MG63 (cell line): ENCODE measurements around the gene NEU1. TPM values are rescaled to one million over a fixed set of nuclear protein-coding genes. Genes with fewer than 3 reads are reported as not detected.

ENCODE experiments used
- DNase-seq: peaks from one replicate; pipeline ENCODE4 v3.0.0-alpha.2; 2020
- H3K27me3 ChIP-seq: fragments of 250-450 bp; sonication (Bioruptor Pico); 2 replicates; pipeline ENCODE4 v1.5.1; 2020; ENCODE audit warnings: mild to moderate bottlenecking, moderate library complexity
- H3K36me3 ChIP-seq: fragments of 250-450 bp; sonication (Bioruptor Pico); 2 replicates; pipeline ENCODE4 v1.5.1; 2020; ENCODE audit warnings: mild to moderate bottlenecking, moderate library complexity
- H3K4me3 ChIP-seq: fragments of 250-450 bp; sonication (Bioruptor Pico); 2 replicates; pipeline ENCODE4 v1.5.1; 2020; ENCODE audit warnings: mild to moderate bottlenecking, moderate library complexity
- H3K9me3 ChIP-seq: fragments of 250-450 bp; sonication (Bioruptor Pico); 2 replicates; pipeline ENCODE4 v1.5.1; 2020; ENCODE audit warnings: mild to moderate bottlenecking, moderate library complexity
- total RNA-seq: library from RNA; depleted of rRNA; stranded (reverse); fragments of >200 nt; shearing (Covaris generic); gene quantifications from 2 replicates; pipeline ENCODE4 v1.2.3, GENCODE V29; 2014; ENCODE audit warnings: low replicate concordance

NEU1 gene
- total RNA-seq, 1 experiment from 2014 or later: 11.7 TPM

- DNase-seq: no peak
- Histone ChIP-seq H3K36me3 (peaks cover 2% of the 10 kb centered on the region; the same call in 1 of the 2 replicates), H3K4me3 (peak overlapping the region; percentile 73), H3K27me3 (no peaks in the 10 kb centered on the region), H3K9me3 (no peaks in the 10 kb centered on the region)
Observed at GRCh38 chr6:31898383-31899011, 35.9 kb upstream of the NEU1 start.

- DNase-seq: peak; percentile 79
- no peaks in the 10 kb centered on the region for H3K9me3 ChIP-seq
- no peaks in the 10 kb centered on the region for H3K27me3 ChIP-seq
- H3K36me3 ChIP-seq: peaks cover 6% of the 10 kb centered on the region; the same call in 1 of the 2 replicates
- peak within 1 kb of the TSS; percentile 73 for H3K4me3 ChIP-seq
Observed at GRCh38 chr6:31897612-31898382, 35.2 kb upstream of the NEU1 start, which contains the start of gene EHMT2. Gene EHMT2, minus strand, starts transcription at chr6:31897698. Its CDS starts 21 bp downstream, at chr6:31897677.

- DNase-seq: no peak
- Histone ChIP-seq H3K9me3 (no peaks in the 10 kb centered on the region), H3K36me3 (peaks cover 6% of the 10 kb centered on the region; the same call in 1 of the 2 replicates), H3K27me3 (no peaks in the 10 kb centered on the region), H3K4me3 (peak overlapping the region; percentile 73)
Observed at GRCh38 chr6:31896856-31897611, 34.4 kb upstream of the NEU1 start.

GRCh38 chr6:31896493-31896855 is 33.9 kb upstream of the NEU1 start:
- H3K36me3 ChIP-seq: peaks cover 6% of the 10 kb centered on the region
- no peaks in the 10 kb centered on the region for H3K9me3 ChIP-seq
- peak overlapping the region; percentile 73 for H3K4me3 ChIP-seq
- H3K27me3 ChIP-seq: no peaks in the 10 kb centered on the region
- no peak for DNase-seq

- no peaks in the 10 kb centered on the region for H3K9me3 ChIP-seq
- DNase-seq: no peak
- H3K27me3 ChIP-seq: no peaks in the 10 kb centered on the region
- peaks cover 8% of the 10 kb centered on the region for H3K36me3 ChIP-seq
- H3K4me3 ChIP-seq: no peak overlapping the region
Observed at GRCh38 chr6:31892821-31893220, 30.2 kb upstream of the NEU1 start.

GRCh38 chr6:31889331-31889972 is 26.8 kb upstream of the NEU1 start:
- H3K27me3 ChIP-seq: no peaks in the 10 kb centered on the region
- DNase-seq: no peak
- peaks cover 8% of the 10 kb centered on the region for H3K36me3 ChIP-seq

GRCh38 chr6:31888276-31889258 is 25.9 kb upstream of the NEU1 start:
- Histone ChIP-seq H3K4me3 (no peak overlapping the region), H3K9me3 (no peaks in the 10 kb centered on the region), H3K36me3 (peaks cover 8% of the 10 kb centered on the region), H3K27me3 (no peaks in the 10 kb centered on the region)
- DNase-seq: no peak

More at GRCh38 chr6:31889331-31889972, 26.8 kb upstream of the NEU1 start:
- H3K4me3 ChIP-seq: no peak overlapping the region
- no peaks in the 10 kb centered on the region for H3K9me3 ChIP-seq

- DNase-seq: no peak
- Histone ChIP-seq H3K36me3 (peaks cover 5% of the 10 kb centered on the region), H3K4me3 (no peak overlapping the region), H3K9me3 (no peaks in the 10 kb centered on the region), H3K27me3 (no peaks in the 10 kb centered on the region)
Observed at GRCh38 chr6:31887173-31888007, 24.8 kb upstream of the NEU1 start.

GRCh38 chr6:31886541-31886991 is 23.9 kb upstream of the NEU1 start:
- DNase-seq: no peak

GRCh38 chr6:31884528-31885035 is 22.0 kb upstream of the NEU1 start:
- H3K4me3 ChIP-seq: no peak overlapping the region
- H3K27me3 ChIP-seq: no peaks in the 10 kb centered on the region
- DNase-seq: no peak
- H3K36me3 ChIP-seq: peaks cover 5% of the 10 kb centered on the region
- no peaks in the 10 kb centered on the region for H3K9me3 ChIP-seq

More at GRCh38 chr6:31886541-31886991, 23.9 kb upstream of the NEU1 start:
- H3K36me3 ChIP-seq: peaks cover 5% of the 10 kb centered on the region
- no peaks in the 10 kb centered on the region for H3K27me3 ChIP-seq
- H3K4me3 ChIP-seq: no peak overlapping the region
- H3K9me3 ChIP-seq: no peaks in the 10 kb centered on the region

- no peak for DNase-seq
- H3K4me3 ChIP-seq: no peak overlapping the region
- H3K9me3 ChIP-seq: no peaks in the 10 kb centered on the region
- no peaks in the 10 kb centered on the region for H3K27me3 ChIP-seq
- H3K36me3 ChIP-seq: peaks cover 5% of the 10 kb centered on the region; the same call in 1 of the 2 replicates
Observed at GRCh38 chr6:31883676-31884075, 21.1 kb upstream of the NEU1 start.

GRCh38 chr6:31882344-31882743 is 19.7 kb upstream of the NEU1 start:
- peaks cover under 1% of the 10 kb centered on the region; the same call in 1 of the 2 replicates for H3K36me3 ChIP-seq
- peak; percentile 26 for DNase-seq
- no peaks in the 10 kb centered on the region for H3K27me3 ChIP-seq
- H3K4me3 ChIP-seq: no peak overlapping the region
- H3K9me3 ChIP-seq: no peaks in the 10 kb centered on the region

- Histone ChIP-seq H3K36me3 (no peaks in the 10 kb centered on the region; the same call in 1 of the 2 replicates), H3K27me3 (no peaks in the 10 kb centered on the region), H3K4me3 (no peak overlapping the region)
Observed at GRCh38 chr6:31881136-31881859, 18.7 kb upstream of the NEU1 start.

GRCh38 chr6:31880616-31881015 is 18.0 kb upstream of the NEU1 start:
- Histone ChIP-seq H3K4me3 (no peak overlapping the region), H3K27me3 (no peaks in the 10 kb centered on the region), H3K9me3 (no peaks in the 10 kb centered on the region), H3K36me3 (no peaks in the 10 kb centered on the region; the same call in 1 of the 2 replicates)
- DNase-seq: no peak

More at GRCh38 chr6:31881136-31881859, 18.7 kb upstream of the NEU1 start:
- DNase-seq: no peak
- no peaks in the 10 kb centered on the region for H3K9me3 ChIP-seq
